Neural progenitor cell (in vitro differentiated cells): ENCODE data around the gene ZNF490. TPM values are rescaled to one million over a fixed set of nuclear protein-coding genes. Genes with fewer than 3 reads are reported as not detected.

ENCODE experiments used
- DNase-seq: peaks from one replicate; pipeline ENCODE4 v3.0.0-alpha.2; 2016; ENCODE audit warnings: low spot score
- H2AFZ ChIP-seq: fragments of 200-600 bp; sonication (generic); replicated peaks from 2 replicates; pipeline ENCODE4 v1.6.1; 2016; ENCODE audit warnings: antibody characterized with exemption
- H3F3A ChIP-seq: fragments of 200-600 bp; sonication (generic); 2 replicates; pipeline ENCODE4 v1.6.1; 2016; ENCODE audit warnings: antibody characterized with exemption, low read depth
- H3K27ac ChIP-seq: fragments of 200-600 bp; sonication (generic); 2 replicates; pipeline ENCODE4 v1.5.1; 2016; ENCODE audit warnings: mild to moderate bottlenecking
- H3K27me3 ChIP-seq: fragments of 200-600 bp; sonication (generic); 2 replicates; pipeline ENCODE4 v1.6.1; 2016; ENCODE audit warnings: mild to moderate bottlenecking, moderate library complexity
- H3K36me3 ChIP-seq: fragments of 200-600 bp; sonication (generic); 2 replicates; pipeline ENCODE4 v1.5.1; 2016
- H3K4me1 ChIP-seq: fragments of 200-600 bp; sonication (generic); 2 replicates; pipeline ENCODE4 v1.6.1; 2016; ENCODE audit warnings: mixed run types
- H3K4me2 ChIP-seq: fragments of 200-600 bp; sonication (generic); 2 replicates; pipeline ENCODE4 v1.6.1; 2016
- H3K4me3 ChIP-seq: fragments of 200-600 bp; sonication (generic); 2 replicates; pipeline ENCODE4 v1.5.1; 2016
- H3K79me2 ChIP-seq: fragments of 200-600 bp; sonication (generic); 2 replicates; pipeline ENCODE4 v1.6.1; 2016; ENCODE audit warnings: low read depth
- H3K9ac ChIP-seq: fragments of 200-600 bp; sonication (generic); 2 replicates; pipeline ENCODE4 v1.6.1; 2016
- H3K9me3 ChIP-seq: fragments of 200-600 bp; sonication (generic); 2 replicates; pipeline ENCODE4 v1.5.1; 2016; ENCODE audit warnings: low read depth
- H4K20me1 ChIP-seq: fragments of 200-600 bp; sonication (generic); 2 replicates; pipeline ENCODE4 v1.6.1; 2016; ENCODE audit warnings: low read depth
- H3K27ac Mint-ChIP-seq: 3 replicates; pipeline ENCODE4 v1.8.0; 2021; ENCODE audit warnings: mixed read lengths
- H3K27me3 Mint-ChIP-seq: 2 replicates; pipeline ENCODE4 v1.8.0; 2022; ENCODE audit warnings: low read depth, mild to moderate bottlenecking, inconsistent platforms, moderate library complexity, mixed read lengths; ENCODE audit not compliant: insufficient read depth
- H3K36me3 Mint-ChIP-seq: 3 replicates; pipeline ENCODE4 v1.8.0; 2021; ENCODE audit warnings: mixed read lengths
- H3K4me1 Mint-ChIP-seq: 3 replicates; pipeline ENCODE4 v1.8.0; 2021; ENCODE audit warnings: mixed read lengths
- H3K4me3 Mint-ChIP-seq: 3 replicates; pipeline ENCODE4 v1.8.0; 2021; ENCODE audit warnings: mild to moderate bottlenecking, moderate library complexity, mixed read lengths
- H3K9me3 Mint-ChIP-seq: 3 replicates; pipeline ENCODE4 v1.8.0; 2020; ENCODE audit warnings: mixed read lengths
- EZH2 ChIP-seq: fragments of 200-600 bp; sonication (generic); IDR thresholded peaks from 2 replicates; pipeline ENCODE4 v1.6.1; 2017; ENCODE audit warnings: antibody characterized with exemption, mild to moderate bottlenecking, moderate library complexity
- EZH2phosphoT487 ChIP-seq: fragments of 200-600 bp; sonication (generic); IDR thresholded peaks from 2 replicates; pipeline ENCODE4 v1.6.1; 2017; ENCODE audit warnings: antibody characterized with exemption
- total RNA-seq: library from RNA; depleted of rRNA; stranded (reverse); fragments of >200 nt; gene quantifications from 2 replicates; pipeline ENCODE4 v1.2.3, GENCODE V29; 2015; ENCODE audit warnings: low replicate concordance
- TF ChIP-seq, protein P1 (sequence below): fragments of 200-600 bp; sonication (generic); IDR thresholded peaks from 2 replicates; pipeline ENCODE4 v1.5.1; 2017; ENCODE audit warnings: antibody characterized with exemption, mild to moderate bottlenecking

The ZNF490 gene
- total RNA-seq, 1 donor from 2014 or later, result 16.7 TPM

DNA sequence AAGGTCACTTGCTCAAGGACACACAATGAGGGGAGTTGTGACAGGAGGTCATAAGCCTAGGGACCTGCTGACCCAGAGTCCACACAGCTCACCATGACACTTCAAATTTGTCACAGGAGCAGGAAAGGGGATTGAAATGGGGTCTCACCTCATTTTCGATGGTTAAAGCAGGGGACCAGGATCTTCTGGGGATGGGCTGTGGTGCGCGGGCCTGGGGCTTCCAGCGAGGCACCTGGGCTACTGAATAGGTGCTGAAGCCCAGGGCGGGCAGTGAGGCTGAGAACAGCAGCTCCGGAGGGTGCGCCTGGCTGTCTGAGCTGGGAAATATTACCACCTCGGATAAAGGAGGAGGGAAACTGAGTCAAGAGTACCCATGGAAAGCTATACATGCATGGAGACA, 44.9 kb upstream of the ZNF490 start:
- H3K4me2 ChIP-seq, result no peak overlapping the region
- H3K4me1 Mint-ChIP-seq, result no peaks in the 10 kb centered on the region
- no peak overlapping the region for H3K9ac ChIP-seq
- H3K4me1 ChIP-seq, result no peaks in the 10 kb centered on the region
- no peak overlapping the region for H3K4me3 Mint-ChIP-seq
- H3K9me3 ChIP-seq, result no peaks in the 10 kb centered on the region
- no peaks in the 10 kb centered on the region for H3K9me3 Mint-ChIP-seq
- no peak overlapping the region for H2AFZ ChIP-seq
- H3K27ac Mint-ChIP-seq, result no peak overlapping the region
- peaks cover 4% of the 10 kb centered on the region for H3K27me3 Mint-ChIP-seq
- no peak for DNase-seq
- H3K4me3 ChIP-seq, result no peak overlapping the region
- H3K36me3 Mint-ChIP-seq, result peaks cover 18% of the 10 kb centered on the region
- H3K27me3 ChIP-seq, result no peaks in the 10 kb centered on the region
- H3K27ac ChIP-seq, result no peak overlapping the region
- H3K79me2 ChIP-seq, result no peaks in the 10 kb centered on the region
- H3K36me3 ChIP-seq, result no peaks in the 10 kb centered on the region
- TF ChIP-seq, protein P1, sequence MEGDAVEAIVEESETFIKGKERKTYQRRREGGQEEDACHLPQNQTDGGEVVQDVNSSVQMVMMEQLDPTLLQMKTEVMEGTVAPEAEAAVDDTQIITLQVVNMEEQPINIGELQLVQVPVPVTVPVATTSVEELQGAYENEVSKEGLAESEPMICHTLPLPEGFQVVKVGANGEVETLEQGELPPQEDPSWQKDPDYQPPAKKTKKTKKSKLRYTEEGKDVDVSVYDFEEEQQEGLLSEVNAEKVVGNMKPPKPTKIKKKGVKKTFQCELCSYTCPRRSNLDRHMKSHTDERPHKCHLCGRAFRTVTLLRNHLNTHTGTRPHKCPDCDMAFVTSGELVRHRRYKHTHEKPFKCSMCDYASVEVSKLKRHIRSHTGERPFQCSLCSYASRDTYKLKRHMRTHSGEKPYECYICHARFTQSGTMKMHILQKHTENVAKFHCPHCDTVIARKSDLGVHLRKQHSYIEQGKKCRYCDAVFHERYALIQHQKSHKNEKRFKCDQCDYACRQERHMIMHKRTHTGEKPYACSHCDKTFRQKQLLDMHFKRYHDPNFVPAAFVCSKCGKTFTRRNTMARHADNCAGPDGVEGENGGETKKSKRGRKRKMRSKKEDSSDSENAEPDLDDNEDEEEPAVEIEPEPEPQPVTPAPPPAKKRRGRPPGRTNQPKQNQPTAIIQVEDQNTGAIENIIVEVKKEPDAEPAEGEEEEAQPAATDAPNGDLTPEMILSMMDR, result no peak
- TF ChIP-seq EZH2 (no peak), EZH2phosphoT487 (no peak)
- H4K20me1 ChIP-seq, result no peaks in the 10 kb centered on the region
- H3F3A ChIP-seq, result no peaks in the 10 kb centered on the region

DNA sequence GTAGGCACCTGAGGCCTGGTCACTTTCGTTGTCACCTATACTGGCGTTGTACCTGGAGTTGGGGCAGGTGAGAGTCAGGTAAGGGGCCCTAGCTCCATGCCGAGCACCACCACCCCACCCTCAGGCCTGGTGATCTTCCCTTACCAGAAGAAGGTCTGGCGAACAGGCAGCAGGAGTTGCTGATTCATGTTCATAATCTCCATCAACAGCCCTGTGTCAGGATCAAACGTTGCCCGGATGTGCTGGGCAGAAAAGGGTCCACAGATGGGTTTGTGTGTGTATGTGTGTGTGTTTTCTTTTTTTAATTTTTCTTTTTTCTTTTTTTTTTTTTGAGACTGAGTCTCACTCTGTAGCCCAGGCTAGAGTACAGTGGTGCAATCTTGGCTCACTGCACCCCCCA, 41.6 kb upstream of the ZNF490 start:
- Histone ChIP-seq H3K4me3 (no peak overlapping the region), H3K27ac (no peak overlapping the region), H3K4me2 (no peak overlapping the region), H3K9ac (no peak overlapping the region), H3K4me1 (no peaks in the 10 kb centered on the region), H3K36me3 (no peaks in the 10 kb centered on the region), H3K27me3 (no peaks in the 10 kb centered on the region), H2AFZ (no peak overlapping the region), H3K9me3 (no peaks in the 10 kb centered on the region), H4K20me1 (no peaks in the 10 kb centered on the region), H3F3A (no peaks in the 10 kb centered on the region), H3K79me2 (no peaks in the 10 kb centered on the region)
- peaks cover 2% of the 10 kb centered on the region for H3K9me3 Mint-ChIP-seq
- no peaks in the 10 kb centered on the region for H3K4me1 Mint-ChIP-seq
- no peak for DNase-seq
- TF ChIP-seq EZH2phosphoT487 (no peak), EZH2 (no peak)
- TF ChIP-seq, protein P1, result no peak
- peaks cover 23% of the 10 kb centered on the region for H3K36me3 Mint-ChIP-seq
- H3K4me3 Mint-ChIP-seq, result no peak overlapping the region
- no peak overlapping the region for H3K27ac Mint-ChIP-seq
- peaks cover 2% of the 10 kb centered on the region for H3K27me3 Mint-ChIP-seq

GRCh38 chr19:12649941-12650340, 39.3 kb upstream of the ZNF490 start:
- Histone ChIP-seq H3K4me1 (no peaks in the 10 kb centered on the region), H3K79me2 (no peaks in the 10 kb centered on the region), H4K20me1 (no peaks in the 10 kb centered on the region), H3K9ac (no peak overlapping the region), H3K27ac (no peak overlapping the region), H2AFZ (no peak overlapping the region), H3K36me3 (no peaks in the 10 kb centered on the region), H3K4me3 (no peak overlapping the region), H3F3A (no peaks in the 10 kb centered on the region), H3K9me3 (no peaks in the 10 kb centered on the region), H3K27me3 (no peaks in the 10 kb centered on the region), H3K4me2 (no peak overlapping the region)
- TF ChIP-seq, protein P1, result no peak
- no peak for TF ChIP-seq EZH2phosphoT487
- no peak for TF ChIP-seq EZH2
- no peaks in the 10 kb centered on the region for H3K4me1 Mint-ChIP-seq
- peaks cover 17% of the 10 kb centered on the region for H3K36me3 Mint-ChIP-seq
- no peak overlapping the region for H3K4me3 Mint-ChIP-seq
- no peak overlapping the region for H3K27ac Mint-ChIP-seq
- peaks cover 2% of the 10 kb centered on the region for H3K9me3 Mint-ChIP-seq
- H3K27me3 Mint-ChIP-seq, result no peaks in the 10 kb centered on the region
- no peak for DNase-seq

- Histone ChIP-seq H3K9me3 (no peaks in the 10 kb centered on the region), H2AFZ (no peak overlapping the region), H3K9ac (no peak overlapping the region), H3K27me3 (no peaks in the 10 kb centered on the region), H4K20me1 (no peaks in the 10 kb centered on the region), H3K36me3 (no peaks in the 10 kb centered on the region), H3K79me2 (no peaks in the 10 kb centered on the region), H3K4me2 (no peak overlapping the region), H3K27ac (no peak overlapping the region), H3K4me3 (no peak overlapping the region), H3K4me1 (no peaks in the 10 kb centered on the region), H3F3A (no peaks in the 10 kb centered on the region)
- no peaks in the 10 kb centered on the region for H3K4me1 Mint-ChIP-seq
- no peak for TF ChIP-seq EZH2
- TF ChIP-seq, protein P1, result peak; percentile 13
- H3K27ac Mint-ChIP-seq, result no peak overlapping the region
- H3K9me3 Mint-ChIP-seq, result peaks cover 2% of the 10 kb centered on the region
- DNase-seq, result no peak
- H3K36me3 Mint-ChIP-seq, result peaks cover 17% of the 10 kb centered on the region
- H3K27me3 Mint-ChIP-seq, result no peaks in the 10 kb centered on the region
- H3K4me3 Mint-ChIP-seq, result no peak overlapping the region
These were observed 37.5 kb upstream of the ZNF490 start for GRCh38 chr19:12648088-12648487.
